Hepatocyte (in vitro differentiated cells): Measurements from ENCODE around the gene GUCA1A. TPM values are rescaled to one million over a fixed set of nuclear protein-coding genes. Genes with fewer than 3 reads are reported as not detected.
"Not testable (repeated sequence)": the region's sequence is repeated elsewhere in the genome, so short reads cannot be mapped to it uniquely, and the experiment has no call there.

ENCODE experiments used
- DNase-seq: peaks from one replicate; pipeline ENCODE4 v3.0.0-alpha.2; 2016; ENCODE audit warnings: low spot score
- H2AFZ ChIP-seq: fragments of 200-600 bp; sonication (generic); 2 replicates; pipeline ENCODE4 v1.6.0; 2016; ENCODE audit warnings: antibody characterized with exemption, mild to moderate bottlenecking
- H3K27ac ChIP-seq: fragments of 200-600 bp; sonication (generic); 2 replicates; pipeline ENCODE4 v1.5.1; 2016; ENCODE audit warnings: mild to moderate bottlenecking
- H3K27me3 ChIP-seq: fragments of 200-600 bp; sonication (generic); 2 replicates; pipeline ENCODE4 v1.6.1; 2016
- H3K36me3 ChIP-seq: fragments of 200-600 bp; sonication (generic); replicated peaks from 2 replicates; pipeline ENCODE4 v1.5.1; 2016; ENCODE audit warnings: low read depth; ENCODE audit not compliant: insufficient read depth
- H3K4me1 ChIP-seq: fragments of 200-600 bp; sonication (generic); 2 replicates; pipeline ENCODE4 v1.5.1; 2016; ENCODE audit warnings: mild to moderate bottlenecking, moderate library complexity; ENCODE audit not compliant: insufficient read depth
- H3K4me2 ChIP-seq: fragments of 200-600 bp; sonication (generic); 2 replicates; pipeline ENCODE4 v1.6.0; 2016
- H3K4me3 ChIP-seq: fragments of 200-600 bp; sonication (generic); 2 replicates; pipeline ENCODE4 v1.5.1; 2016; ENCODE audit warnings: mild to moderate bottlenecking
- H3K79me2 ChIP-seq: fragments of 200-600 bp; sonication (generic); 2 replicates; pipeline ENCODE4 v1.6.0; 2017; ENCODE audit warnings: mild to moderate bottlenecking
- H3K9me2 ChIP-seq: fragments of 200-600 bp; sonication (generic); replicated peaks from 2 replicates; pipeline ENCODE4 v1.6.0; 2017; ENCODE audit warnings: mild to moderate bottlenecking; ENCODE audit not compliant: insufficient read depth
- H3K9me3 ChIP-seq: fragments of 200-600 bp; sonication (generic); 2 replicates; pipeline ENCODE4 v1.5.1; 2016; ENCODE audit warnings: low read depth, mild to moderate bottlenecking
- H4K20me1 ChIP-seq: fragments of 200-600 bp; sonication (generic); 2 replicates; pipeline ENCODE4 v1.6.0; 2016; ENCODE audit warnings: mild to moderate bottlenecking; ENCODE audit not compliant: insufficient read depth, poor library complexity, severe bottlenecking
- CTCF ChIP-seq: fragments of 200-600 bp; sonication (generic); IDR thresholded peaks from 2 replicates; pipeline ENCODE4 v1.5.1; 2016; ENCODE audit warnings: antibody characterized with exemption, mild to moderate bottlenecking; ENCODE audit not compliant: poor library complexity
- EZH2 ChIP-seq: fragments of 200-600 bp; sonication (generic); IDR thresholded peaks from 2 replicates; pipeline ENCODE4 v1.6.1; 2016; ENCODE audit warnings: antibody characterized with exemption, mild to moderate bottlenecking, borderline replicate concordance
- EZH2phosphoT487 ChIP-seq: fragments of 200-600 bp; sonication (generic); IDR thresholded peaks from one replicate; pipeline ENCODE4 v1.6.1; 2018; ENCODE audit warnings: antibody characterized with exemption, mild to moderate bottlenecking, low read depth, moderate library complexity; ENCODE audit not compliant: unreplicated experiment, severe bottlenecking
- WGBS: methylation state at CpG from one replicate; pipeline ENCODE4 v1.1.6; 2016; ENCODE audit warnings: low lambda C conversion rate; ENCODE audit errors: missing lambda C conversion rate; 5-methylcytosine and 5-hydroxymethylcytosine counted together
- polyA plus RNA-seq: library from polyadenylated mRNA; unstranded; fragments of >200 nt; fragmentation: Nextera tagmentation; extraction: Ambion mirVana; gene quantifications from 2 replicates; pipeline ENCODE4 v1.2.1, GENCODE V29; 2016
- total RNA-seq: library from RNA; depleted of rRNA; stranded (reverse); fragments of >200 nt; gene quantifications from 2 replicates; pipeline ENCODE4 v1.2.3, GENCODE V29; 2014

The GUCA1A gene
- total and polyA plus RNA-seq, 2 experiments from 2014 or later: 0.43 to 0.75 TPM

GRCh38 chr6:42204768-42205282, 31.7 kb downstream of the GUCA1A start:
- no peak for DNase-seq
- no peak overlapping the region for H2AFZ ChIP-seq
- TF ChIP-seq EZH2phosphoT487: no peak
- no peak for TF ChIP-seq CTCF
- no peak for TF ChIP-seq EZH2
- H3K36me3 ChIP-seq: no peaks in the 10 kb centered on the region
- no peaks in the 10 kb centered on the region for H3K9me2 ChIP-seq
- no peaks in the 10 kb centered on the region for H3K79me2 ChIP-seq
- WGBS: 87% methylated on average over 4 of the region's 4 CpGs
- H3K4me1 ChIP-seq: peaks cover 13% of the 10 kb centered on the region
- H3K9me3 ChIP-seq: no peaks in the 10 kb centered on the region
- H3K27me3 ChIP-seq: no peaks in the 10 kb centered on the region
- H3K27ac ChIP-seq: peak overlapping the region; percentile 61
- no peaks in the 10 kb centered on the region for H4K20me1 ChIP-seq
- H3K4me2 ChIP-seq: peak overlapping the region; percentile 2
- no peak overlapping the region for H3K4me3 ChIP-seq

GRCh38 chr6:42207559-42207958, 34.4 kb downstream of the GUCA1A start:
- WGBS: 76% methylated on average over 2 of the region's 2 CpGs
- not testable (repeated sequence) for DNase-seq, H3K79me2 ChIP-seq, H3K4me3 ChIP-seq, H4K20me1 ChIP-seq, H3K9me2 ChIP-seq, H2AFZ ChIP-seq, H3K4me1 ChIP-seq, H3K9me3 ChIP-seq, H3K36me3 ChIP-seq, H3K27me3 ChIP-seq, H3K4me2 ChIP-seq, H3K27ac ChIP-seq

- WGBS: 100% methylated on average over 1 of the region's 1 CpG
- Histone ChIP-seq H3K27ac (peak overlapping the region; percentile 40), H3K4me3 (no peak overlapping the region), H3K4me1 (no peaks in the 10 kb centered on the region), H3K27me3 (no peaks in the 10 kb centered on the region), H4K20me1 (no peaks in the 10 kb centered on the region), H3K9me3 (no peaks in the 10 kb centered on the region), H3K9me2 (no peaks in the 10 kb centered on the region), H3K79me2 (peaks cover 31% of the 10 kb centered on the region), H3K36me3 (no peaks in the 10 kb centered on the region), H2AFZ (no peak overlapping the region), H3K4me2 (no peak overlapping the region)
- TF ChIP-seq EZH2: no peak
- TF ChIP-seq EZH2phosphoT487: no peak
- no peak for TF ChIP-seq CTCF
- DNase-seq: no peak
Measured at GRCh38 chr6:42210551-42210950, 37.4 kb downstream of the GUCA1A start.

GRCh38 chr6:42211726-42212125, 38.6 kb downstream of the GUCA1A start:
- Histone ChIP-seq H3K9me2 (no peaks in the 10 kb centered on the region), H3K27me3 (no peaks in the 10 kb centered on the region), H4K20me1 (no peaks in the 10 kb centered on the region), H3K4me3 (no peak overlapping the region), H3K27ac (no peak overlapping the region), H3K9me3 (no peaks in the 10 kb centered on the region), H3K36me3 (no peaks in the 10 kb centered on the region), H2AFZ (no peak overlapping the region), H3K4me2 (no peak overlapping the region), H3K4me1 (peaks cover 3% of the 10 kb centered on the region), H3K79me2 (peaks cover 36% of the 10 kb centered on the region)
- WGBS: 97% methylated on average over 6 of the region's 6 CpGs
- no peak for DNase-seq
- no peak for TF ChIP-seq CTCF
- TF ChIP-seq EZH2phosphoT487: no peak
- TF ChIP-seq EZH2: no peak
